Measurements from ENCODE around the gene UGT2B11.
"Not testable (repeated sequence)": the region's sequence is repeated elsewhere in the genome, so short reads cannot be mapped to it uniquely, and the experiment has no call there.

UGT2B11 gene

DNA sequence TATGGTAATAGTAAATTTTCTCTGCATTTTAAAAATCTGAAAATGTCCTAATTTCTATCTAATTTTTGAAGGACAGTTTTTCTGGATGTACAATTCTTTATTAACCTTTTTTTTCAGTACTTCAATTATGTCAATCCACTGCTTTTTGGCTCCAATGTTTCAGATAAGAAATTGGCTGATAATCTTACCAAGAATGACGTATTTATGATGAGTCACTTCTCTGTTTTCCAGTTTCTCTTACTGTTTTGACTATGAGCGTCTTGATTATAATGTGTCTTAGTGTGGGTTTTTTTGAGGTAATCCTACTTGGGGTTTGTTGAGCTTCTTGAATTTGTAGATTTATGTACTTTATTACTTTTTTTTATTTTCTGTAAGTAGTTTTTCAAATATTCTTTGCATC is 47.2 kb downstream of the UGT2B11 start:
- DNase-seq, result no peak

DNA sequence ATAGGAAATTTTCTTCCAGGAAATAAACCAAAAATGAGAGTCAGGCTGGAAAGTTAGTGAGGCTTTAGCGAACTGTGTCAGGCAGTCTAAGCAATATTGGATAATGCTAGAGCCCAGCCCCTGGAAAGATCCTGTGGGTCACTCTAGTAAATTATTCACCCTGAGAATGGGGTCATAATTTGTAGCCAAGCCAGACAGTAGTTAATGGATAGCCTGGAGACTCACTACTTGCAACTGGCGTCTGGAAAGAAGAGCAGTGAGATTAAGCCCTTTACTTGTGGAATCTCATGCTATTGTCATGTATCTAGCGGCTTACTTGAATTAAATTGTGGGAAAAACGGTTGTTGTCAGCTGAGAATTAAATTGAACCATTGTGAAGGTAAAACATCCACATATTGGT is 48.2 kb downstream of the UGT2B11 start:
- not testable (repeated sequence) for DNase-seq

DNA sequence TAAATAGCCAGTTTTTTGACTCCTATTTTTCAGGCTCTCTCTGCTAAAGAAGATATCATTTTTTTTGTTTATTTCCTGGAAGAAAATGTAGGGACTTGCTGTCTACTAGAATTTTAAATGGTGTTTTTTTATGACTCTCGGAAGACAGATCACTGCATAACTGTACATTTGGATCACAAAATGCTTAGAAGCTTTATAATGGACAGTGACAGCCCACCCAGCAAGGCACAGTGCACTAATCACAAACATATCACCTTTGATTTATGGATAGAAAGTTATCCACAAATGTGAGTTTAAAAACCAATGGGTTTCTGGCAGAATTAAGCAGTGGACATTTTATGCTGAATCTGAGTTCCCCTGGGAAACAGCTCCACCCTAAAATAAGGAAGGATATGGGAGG is 48.8 kb downstream of the UGT2B11 start:
- DNase-seq, result not testable (repeated sequence)

- no peak for DNase-seq
Observed at GRCh38 chr4:69156913-69157312, 57.6 kb downstream of the UGT2B11 start.

GRCh38 chr4:69154021-69154420 is 60.5 kb downstream of the UGT2B11 start:
- no peak for DNase-seq
